Measurements from ENCODE around the gene TRPM1.

DNA sequence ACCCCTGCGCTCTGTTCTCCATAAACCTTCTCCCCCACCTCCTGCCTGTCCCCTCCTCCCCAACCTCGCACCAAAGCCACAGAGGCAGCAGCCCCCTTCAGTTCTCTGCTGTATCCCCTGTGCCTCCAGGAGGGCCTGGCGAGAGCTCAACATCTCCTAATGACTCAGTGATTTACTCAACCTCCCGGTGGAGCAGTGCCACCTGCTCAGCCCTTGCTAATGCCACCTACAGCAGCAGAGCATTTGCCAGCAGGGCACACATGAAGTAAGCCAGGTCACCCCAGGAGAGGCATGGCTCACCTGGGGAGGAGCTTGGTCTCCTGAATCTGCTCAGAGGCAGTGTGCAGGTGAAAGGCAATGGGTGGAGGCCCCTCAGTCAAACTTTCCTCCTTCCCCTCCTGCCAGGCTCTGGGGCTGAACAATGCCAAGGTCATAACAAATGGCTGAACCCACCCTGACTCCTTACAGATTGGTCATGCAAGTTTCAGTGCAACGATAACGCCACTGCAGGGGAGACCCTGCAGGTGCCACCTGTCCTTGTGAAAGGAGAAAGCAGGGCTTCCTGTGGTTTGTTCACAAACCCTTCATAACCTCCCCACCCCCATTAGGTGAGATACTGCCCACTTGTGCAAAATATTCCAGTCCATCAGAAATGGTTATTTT is 19.8 kb downstream of the TRPM1 start:
- TF ChIP-seq, protein P1, sequence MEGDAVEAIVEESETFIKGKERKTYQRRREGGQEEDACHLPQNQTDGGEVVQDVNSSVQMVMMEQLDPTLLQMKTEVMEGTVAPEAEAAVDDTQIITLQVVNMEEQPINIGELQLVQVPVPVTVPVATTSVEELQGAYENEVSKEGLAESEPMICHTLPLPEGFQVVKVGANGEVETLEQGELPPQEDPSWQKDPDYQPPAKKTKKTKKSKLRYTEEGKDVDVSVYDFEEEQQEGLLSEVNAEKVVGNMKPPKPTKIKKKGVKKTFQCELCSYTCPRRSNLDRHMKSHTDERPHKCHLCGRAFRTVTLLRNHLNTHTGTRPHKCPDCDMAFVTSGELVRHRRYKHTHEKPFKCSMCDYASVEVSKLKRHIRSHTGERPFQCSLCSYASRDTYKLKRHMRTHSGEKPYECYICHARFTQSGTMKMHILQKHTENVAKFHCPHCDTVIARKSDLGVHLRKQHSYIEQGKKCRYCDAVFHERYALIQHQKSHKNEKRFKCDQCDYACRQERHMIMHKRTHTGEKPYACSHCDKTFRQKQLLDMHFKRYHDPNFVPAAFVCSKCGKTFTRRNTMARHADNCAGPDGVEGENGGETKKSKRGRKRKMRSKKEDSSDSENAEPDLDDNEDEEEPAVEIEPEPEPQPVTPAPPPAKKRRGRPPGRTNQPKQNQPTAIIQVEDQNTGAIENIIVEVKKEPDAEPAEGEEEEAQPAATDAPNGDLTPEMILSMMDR (conservative IDR thresholded peaks at IDR 0.05 in 1 of 2, IDR thresholded peaks at IDR 0.05 in 1 of 2; ENCODE audit: low read depth in 1 of 2, low read length in 2 of 2), result no peak
- TF ChIP-seq EZH2 (IDR thresholded peaks at IDR 0.05; ENCODE audit: low read length, missing control alignments), result no peak

All from fibroblast of lung (primary cell).